Endothelial cell of umbilical vein (primary cell): ENCODE results near the gene FMN1. TPM values are rescaled to one million over a fixed set of nuclear protein-coding genes. Genes with fewer than 3 reads are reported as not detected.

Source experiments
- BruUV-seq: library from RNA; stranded (reverse); fragments of 400-500 nt; replicated peaks from 2 replicates; lab custom pipeline; 2021; lab: Mats Ljungman, UMichigan
- CTCF ChIA-PET: fragments of 300-600, 350-600 bp; sonication (Branson Sonifier 250); formaldehyde crosslinking; loops from one replicate; lab custom pipeline; 2021; ENCODE audit warnings: antibody characterized with exemption, inconsistent platforms; lab: Charles Lee
- POLR2A ChIA-PET: fragments of 300-600, 350-600 bp; sonication (Branson Sonifier 250); formaldehyde crosslinking; loops from one replicate; lab custom pipeline; 2021; ENCODE audit warnings: antibody characterized with exemption, inconsistent platforms; lab: Charles Lee
- DNase-seq: peaks from one replicate; pipeline ENCODE4 v3.0.0-alpha.2; 2011; ENCODE audit warnings: low read depth, low spot score
- FAIRE-seq: peaks from 2 replicates; lab custom pipeline; 2011; peaks lifted over from hg19 to GRCh38; lab: Jason Lieb, UNC
- H2AFZ ChIP-seq: 2 replicates; pipeline ENCODE4 v1.6.0; 2012; ENCODE audit warnings: low read depth, low read length, control low read depth, inconsistent platforms
- H3K27ac ChIP-seq: 2 replicates; pipeline ENCODE4 v1.5.1; 2011; ENCODE audit warnings: low read depth, mild to moderate bottlenecking, control low read depth, low read length, moderate library complexity; ENCODE audit not compliant: insufficient read depth
- H3K27me3 ChIP-seq, 2 experiments: 2 replicates each; pipeline versions ENCODE4 v1.6.0 to v1.6.1; 2011; ENCODE audit warnings: low read length in 2 of 2, mixed read lengths in 1 of 2; ENCODE audit not compliant: control insufficient read depth in 2 of 2, insufficient read depth in 2 of 2
- H3K36me3 ChIP-seq, 2 experiments: 2 replicates in 1 of 2; 3 replicates in 1 of 2; pipeline ENCODE4 v1.5.1; 2011; ENCODE audit warnings: low read length in 2 of 2, mild to moderate bottlenecking in 1 of 2, moderate library complexity in 1 of 2; ENCODE audit not compliant: control insufficient read depth in 2 of 2, insufficient read depth in 2 of 2; ENCODE audit errors: extremely low read depth in 1 of 2
- H3K4me1 ChIP-seq: 3 replicates; pipeline ENCODE4 v1.5.1; 2011; ENCODE audit warnings: mild to moderate bottlenecking, low read length; ENCODE audit not compliant: control insufficient read depth, insufficient read depth; ENCODE audit errors: extremely low read depth
- H3K4me2 ChIP-seq: 2 replicates; pipeline ENCODE4 v1.6.1; 2011; ENCODE audit warnings: low read length, control low read depth, mixed read lengths; ENCODE audit not compliant: insufficient read depth
- H3K4me3 ChIP-seq, 3 experiments: fragments of 200-600 bp in 1 of 3; sonication (generic), shearing (Covaris generic) in 1 of 3; replicated peaks in 1 of 3; 2 replicates each; pipeline ENCODE4 v1.5.1; 2011 to 2016; ENCODE audit warnings: control low read depth in 3 of 3, low read length in 3 of 3, mild to moderate bottlenecking in 2 of 3, inconsistent platforms in 1 of 3, low read depth in 1 of 3, moderate library complexity in 1 of 3; ENCODE audit not compliant: insufficient read depth in 1 of 3
- H3K79me2 ChIP-seq: 2 replicates; pipeline ENCODE4 v1.6.0; 2012; ENCODE audit warnings: low read length, inconsistent platforms; ENCODE audit not compliant: control insufficient read depth, insufficient read depth
- H3K9ac ChIP-seq: replicated peaks from 2 replicates; pipeline ENCODE3; 2011; ENCODE audit warnings: low read length, control low read depth; ENCODE audit not compliant: insufficient read depth; ENCODE audit errors: extremely low read depth
- H3K9me1 ChIP-seq: replicated peaks from 3 replicates; pipeline ENCODE4 v1.6.0; 2011; ENCODE audit warnings: mild to moderate bottlenecking, low read length; ENCODE audit not compliant: control insufficient read depth, insufficient read depth; ENCODE audit errors: extremely low read depth
- H3K9me3 ChIP-seq: replicated peaks from 2 replicates; pipeline ENCODE4 v1.5.1; 2012; ENCODE audit warnings: low read length, inconsistent platforms; ENCODE audit not compliant: control insufficient read depth, insufficient read depth
- H4K20me1 ChIP-seq: replicated peaks from 2 replicates; pipeline ENCODE3; 2011; ENCODE audit warnings: mild to moderate bottlenecking, low read length; ENCODE audit not compliant: control insufficient read depth, insufficient read depth; ENCODE audit errors: extremely low read depth
- EZH2 ChIP-seq: IDR thresholded peaks from 2 replicates; pipeline ENCODE4 v1.6.1; 2012; ENCODE audit warnings: borderline replicate concordance, low read depth, mild to moderate bottlenecking, moderate library complexity, low read length, inconsistent platforms; ENCODE audit not compliant: severe bottlenecking
- FOS ChIP-seq: IDR thresholded peaks from 2 replicates; pipeline ENCODE4 v1.6.1; 2011; ENCODE audit warnings: mild to moderate bottlenecking, low read length, moderate library complexity, borderline replicate concordance; ENCODE audit not compliant: insufficient read depth
- GATA2 ChIP-seq: IDR thresholded peaks from 2 replicates; pipeline ENCODE4 v1.7.0; 2011; ENCODE audit warnings: low read depth, mild to moderate bottlenecking, moderate library complexity, mixed read lengths, low read length; ENCODE audit not compliant: insufficient read length, insufficient read depth
- JUN ChIP-seq: IDR thresholded peaks from 2 replicates; pipeline ENCODE4 v1.6.1; 2011; ENCODE audit warnings: borderline replicate concordance, low read depth; ENCODE audit not compliant: insufficient read length, insufficient read depth
- MYC ChIP-seq: IDR thresholded peaks from one replicate; pipeline ENCODE4 v1.6.1; 2011; ENCODE audit warnings: mild to moderate bottlenecking, low read depth, low read length
- POLR2A ChIP-seq: IDR thresholded peaks from 2 replicates; pipeline ENCODE4 v1.6.1; 2012; ENCODE audit warnings: low read depth, mild to moderate bottlenecking, control low read depth, low read length
- POLR2AphosphoS5 ChIP-seq: IDR thresholded peaks from 2 replicates; pipeline ENCODE4 v1.6.1; 2012; ENCODE audit warnings: low read depth, mild to moderate bottlenecking, control low read depth, low read length, moderate library complexity; ENCODE audit not compliant: insufficient read depth
- dilution Hi-C: fragments of 300-500 bp; cut with MboI; formaldehyde crosslinking; loops from one replicate; pipeline ENCODE4 v1.15.0; 2019; ENCODE audit warnings: low sequenced_read_pairs; ENCODE audit not compliant: extremely low pct_ligation_motif_present
- intact Hi-C: fragments of 100-400 bp; cut with micrococcal nuclease; formaldehyde crosslinking; loops from one replicate; pipeline ENCODE4 v1.10.0; 2022
- polyA plus RNA-seq, 4 experiments: library from polyadenylated mRNA; depleted of rRNA in 3 of 4; stranded (reverse) in 3 of 4; unstranded in 1 of 4; fragments of >200 nt; gene quantifications; 2 replicates each; pipeline versions ENCODE4 v1.2.1 to v1.2.3, GENCODE V29; 2011 to 2012; ENCODE audit warnings: missing spikeins in 1 of 4
- total RNA-seq: library from RNA; stranded (reverse); gene quantifications from 2 replicates; pipeline ENCODE4 v1.2.3, GENCODE V29; 2021
- TF ChIP-seq, protein P1 (sequence below), 2 donors: IDR thresholded peaks; 1 replicate in 1 of 2; 2 replicates in 1 of 2; pipeline ENCODE4 v1.5.1; 2011; ENCODE audit warnings: low read length in 2 of 2, mild to moderate bottlenecking in 2 of 2, moderate library complexity in 2 of 2, control low read depth in 1 of 2, inconsistent platforms in 1 of 2, low read depth in 1 of 2; ENCODE audit not compliant: insufficient read depth in 1 of 2; ENCODE audit errors: extremely low read depth in 1 of 2
- TF ChIP-seq, protein P2 (sequence below): IDR thresholded peaks from 2 replicates; pipeline ENCODE4 v1.6.1; 2011; ENCODE audit not compliant: insufficient read depth, insufficient read length

The FMN1 gene
- total and polyA plus RNA-seq, 2 donors (not counting 3 experiments of a cell fraction or from before 2014, with no cell fraction given): 0.01 to 0.29 TPM

DNA sequence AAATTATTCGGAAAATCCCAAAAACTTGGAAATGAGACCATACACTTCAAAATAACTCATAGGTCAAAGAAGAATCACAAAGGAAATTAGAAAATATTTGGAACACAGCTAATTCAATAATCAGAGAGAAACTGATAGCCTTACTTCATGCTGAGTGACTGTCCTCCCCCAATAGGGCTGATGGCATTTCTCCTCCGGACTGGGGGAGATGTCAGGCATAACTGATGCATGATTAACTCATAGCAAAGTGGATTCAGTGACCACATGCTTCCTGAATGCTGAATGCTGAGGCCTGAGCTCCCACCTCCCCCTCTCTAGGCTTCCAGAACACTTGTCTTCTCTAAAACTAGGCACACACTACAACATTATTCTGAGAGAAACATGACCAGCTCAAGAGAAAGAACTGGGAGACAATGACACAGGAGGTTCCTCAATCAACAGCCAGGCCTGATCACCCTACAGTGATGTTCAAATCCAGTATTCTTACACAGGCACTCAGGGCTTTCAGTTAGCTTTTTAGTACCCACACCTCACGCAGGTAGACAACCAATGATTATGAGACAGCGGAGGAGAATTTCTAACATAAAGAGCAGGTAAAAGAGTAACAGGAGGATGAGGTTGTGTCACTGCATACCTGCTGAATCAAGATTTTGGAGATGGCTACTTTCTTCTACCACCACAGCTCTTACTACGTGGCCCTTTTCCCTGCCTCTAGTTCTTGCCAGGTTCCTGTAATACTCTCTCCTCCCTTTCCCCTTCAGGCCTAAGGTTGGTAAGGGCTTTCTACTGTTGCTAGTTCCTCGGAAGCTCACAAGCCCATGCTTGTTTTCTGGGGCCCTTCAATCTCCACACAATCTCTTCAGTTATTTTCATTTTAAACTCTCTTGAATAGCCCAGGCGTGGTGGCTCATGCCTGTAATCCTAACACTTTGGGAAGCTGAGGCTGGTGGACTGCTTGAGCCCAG, 96.1 kb downstream of the FMN1 start:
- Histone ChIP-seq H3K4me1 (peaks cover 11% of the 10 kb centered on the region), H3K4me3 (no peak overlapping the region), H2AFZ (peak overlapping the region; percentile 39), H3K9me1 (no peaks in the 10 kb centered on the region), H3K79me2 (no peaks in the 10 kb centered on the region), H3K9ac (no peak overlapping the region), H3K27ac (peak overlapping the region; percentile 25), H3K4me2 (peak overlapping the region; percentile 38), H4K20me1 (no peaks in the 10 kb centered on the region), H3K9me3 (no peaks in the 10 kb centered on the region), H3K36me3 (no peaks in the 10 kb centered on the region), H3K27me3 (no peaks in the 10 kb centered on the region)
- dilution Hi-C loops (no loop called here), intact Hi-C loops (no loop called here)
- FAIRE-seq: peak; percentile 69
- ChIA-PET POLR2A (no interaction called here), CTCF (interaction anchor here (0.9 to 2.7 kb wide), 6 partner anchors 12 to 35 kb away, joined by 4 to 18 read pairs (median 6); no protein-coding TSS in a partner anchor)
- peak; percentile 26 for TF ChIP-seq JUN
- TF ChIP-seq, protein P1, sequence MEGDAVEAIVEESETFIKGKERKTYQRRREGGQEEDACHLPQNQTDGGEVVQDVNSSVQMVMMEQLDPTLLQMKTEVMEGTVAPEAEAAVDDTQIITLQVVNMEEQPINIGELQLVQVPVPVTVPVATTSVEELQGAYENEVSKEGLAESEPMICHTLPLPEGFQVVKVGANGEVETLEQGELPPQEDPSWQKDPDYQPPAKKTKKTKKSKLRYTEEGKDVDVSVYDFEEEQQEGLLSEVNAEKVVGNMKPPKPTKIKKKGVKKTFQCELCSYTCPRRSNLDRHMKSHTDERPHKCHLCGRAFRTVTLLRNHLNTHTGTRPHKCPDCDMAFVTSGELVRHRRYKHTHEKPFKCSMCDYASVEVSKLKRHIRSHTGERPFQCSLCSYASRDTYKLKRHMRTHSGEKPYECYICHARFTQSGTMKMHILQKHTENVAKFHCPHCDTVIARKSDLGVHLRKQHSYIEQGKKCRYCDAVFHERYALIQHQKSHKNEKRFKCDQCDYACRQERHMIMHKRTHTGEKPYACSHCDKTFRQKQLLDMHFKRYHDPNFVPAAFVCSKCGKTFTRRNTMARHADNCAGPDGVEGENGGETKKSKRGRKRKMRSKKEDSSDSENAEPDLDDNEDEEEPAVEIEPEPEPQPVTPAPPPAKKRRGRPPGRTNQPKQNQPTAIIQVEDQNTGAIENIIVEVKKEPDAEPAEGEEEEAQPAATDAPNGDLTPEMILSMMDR (IDR thresholded peaks at IDR 0.05; ENCODE audit: extremely low read depth in 1 of 2, insufficient read depth in 1 of 2, low read depth in 1 of 2, low read length in 2 of 2): no peak
- TF ChIP-seq POLR2A: no peak
- peak; percentile 26 for TF ChIP-seq GATA2
- TF ChIP-seq MYC: no peak
- TF ChIP-seq EZH2: no peak
- TF ChIP-seq, protein P2, sequence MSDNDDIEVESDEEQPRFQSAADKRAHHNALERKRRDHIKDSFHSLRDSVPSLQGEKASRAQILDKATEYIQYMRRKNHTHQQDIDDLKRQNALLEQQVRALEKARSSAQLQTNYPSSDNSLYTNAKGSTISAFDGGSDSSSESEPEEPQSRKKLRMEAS: no peak
- peak; percentile 43 for TF ChIP-seq FOS
- TF ChIP-seq POLR2AphosphoS5: peak; percentile 48
- DNase-seq: peak; percentile 54
- BruUV-seq: no TSS peak
